Hematopoietic multipotent progenitor cell treated with erythropoietin and hydrocortisone succinate and interleukin-3 and kit ligand, for 17 days (in vitro differentiated cells): ENCODE data around the gene SLC51A.

ENCODE experiments used
- DNase-seq: peaks from one replicate; pipeline ENCODE4 v3.0.0-alpha.2; 2015; ENCODE audit warnings: low spot score

The SLC51A gene

GRCh38 chr3:196215493-196216020, 777 bp upstream of the SLC51A start:
- no peak for DNase-seq

- DNase-seq: no peak
Observed at GRCh38 chr3:196216681-196217211, 412 bp downstream of the SLC51A start.

- DNase-seq: no peak
Observed at GRCh38 chr3:196217307-196218154, 1.2 kb downstream of the SLC51A start.

- no peak for DNase-seq
Observed at GRCh38 chr3:196218155-196218712, 1.9 kb downstream of the SLC51A start.

GRCh38 chr3:196219194-196219969, 3.0 kb downstream of the SLC51A start:
- no peak for DNase-seq

GRCh38 chr3:196219970-196220311, 3.6 kb downstream of the SLC51A start:
- DNase-seq: no peak

GRCh38 chr3:196220587-196220986, 4.3 kb downstream of the SLC51A start:
- DNase-seq: no peak

- DNase-seq: no peak
Observed at GRCh38 chr3:196220991-196221390, 4.7 kb downstream of the SLC51A start.

GRCh38 chr3:196222876-196223595, 6.7 kb downstream of the SLC51A start:
- no peak for DNase-seq

GRCh38 chr3:196225086-196225485, 8.8 kb downstream of the SLC51A start:
- DNase-seq: no peak

GRCh38 chr3:196225763-196226364, 9.5 kb downstream of the SLC51A start:
- DNase-seq: no peak

- DNase-seq: no peak
Observed at GRCh38 chr3:196227121-196227561, 10.8 kb downstream of the SLC51A start.

- DNase-seq: no peak
Observed at GRCh38 chr3:196227629-196228493, 11.5 kb downstream of the SLC51A start.

- no peak for DNase-seq
Observed at GRCh38 chr3:196232154-196232881, 16.0 kb downstream of the SLC51A start.

GRCh38 chr3:196232882-196233251, 16.5 kb downstream of the SLC51A start:
- no peak for DNase-seq

GRCh38 chr3:196235452-196236122, 19.3 kb downstream of the SLC51A start:
- no peak for DNase-seq

GRCh38 chr3:196236223-196236622, 19.9 kb downstream of the SLC51A start:
- no peak for DNase-seq

GRCh38 chr3:196237203-196237602, 20.9 kb downstream of the SLC51A start:
- DNase-seq: no peak
